ENCODE data around the gene LY6G5C.

DNA sequence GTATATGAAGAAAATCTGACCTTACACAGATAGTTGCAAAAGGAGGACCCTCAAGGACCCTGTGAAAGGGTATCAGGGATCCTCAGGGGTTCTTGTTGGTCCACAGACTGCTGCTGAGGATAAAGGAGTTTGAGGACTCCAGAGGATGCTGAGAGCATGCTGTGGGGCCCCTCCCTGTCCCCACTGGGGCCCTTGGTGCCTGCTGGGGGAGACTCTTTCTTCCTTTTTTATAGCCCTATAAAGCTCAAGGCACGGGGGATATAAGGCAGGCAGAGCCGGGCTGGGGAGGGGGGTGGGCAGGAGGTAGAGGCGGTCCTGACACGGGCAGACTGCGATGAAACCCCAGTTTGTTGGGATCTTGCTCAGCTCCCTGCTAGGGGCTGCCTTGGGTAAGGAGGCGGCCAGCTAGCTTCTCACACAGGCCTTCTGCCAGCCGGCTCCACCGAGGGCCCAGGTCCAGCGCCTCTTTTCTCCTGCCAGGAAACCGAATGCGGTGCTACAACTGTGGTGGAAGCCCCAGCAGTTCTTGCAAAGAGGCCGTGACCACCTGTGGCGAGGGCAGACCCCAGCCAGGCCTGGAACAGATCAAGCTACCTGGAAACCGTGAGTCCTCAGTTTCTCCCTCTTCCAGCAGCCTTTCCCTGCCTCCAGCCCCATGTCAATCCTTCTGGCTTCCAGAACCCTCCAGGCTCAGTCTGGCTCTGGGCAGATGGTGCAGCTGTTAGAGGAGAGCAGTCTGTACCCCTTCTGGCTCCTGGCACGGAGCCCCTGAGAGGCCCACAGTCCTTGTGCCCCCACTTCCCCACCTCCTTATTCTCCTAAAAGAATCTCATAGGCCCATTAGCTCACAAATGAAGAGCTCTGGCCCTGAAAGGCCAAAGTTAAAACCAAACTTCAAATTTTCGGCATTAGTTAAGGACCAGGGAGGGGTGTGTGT lies 34.4 kb upstream of the LY6G5C start, which contains the start of gene LY6G6D:
- TF ChIP-seq, protein P1, sequence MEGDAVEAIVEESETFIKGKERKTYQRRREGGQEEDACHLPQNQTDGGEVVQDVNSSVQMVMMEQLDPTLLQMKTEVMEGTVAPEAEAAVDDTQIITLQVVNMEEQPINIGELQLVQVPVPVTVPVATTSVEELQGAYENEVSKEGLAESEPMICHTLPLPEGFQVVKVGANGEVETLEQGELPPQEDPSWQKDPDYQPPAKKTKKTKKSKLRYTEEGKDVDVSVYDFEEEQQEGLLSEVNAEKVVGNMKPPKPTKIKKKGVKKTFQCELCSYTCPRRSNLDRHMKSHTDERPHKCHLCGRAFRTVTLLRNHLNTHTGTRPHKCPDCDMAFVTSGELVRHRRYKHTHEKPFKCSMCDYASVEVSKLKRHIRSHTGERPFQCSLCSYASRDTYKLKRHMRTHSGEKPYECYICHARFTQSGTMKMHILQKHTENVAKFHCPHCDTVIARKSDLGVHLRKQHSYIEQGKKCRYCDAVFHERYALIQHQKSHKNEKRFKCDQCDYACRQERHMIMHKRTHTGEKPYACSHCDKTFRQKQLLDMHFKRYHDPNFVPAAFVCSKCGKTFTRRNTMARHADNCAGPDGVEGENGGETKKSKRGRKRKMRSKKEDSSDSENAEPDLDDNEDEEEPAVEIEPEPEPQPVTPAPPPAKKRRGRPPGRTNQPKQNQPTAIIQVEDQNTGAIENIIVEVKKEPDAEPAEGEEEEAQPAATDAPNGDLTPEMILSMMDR (IDR thresholded peaks at IDR 0.05): no peak
- TF ChIP-seq EZH2 (IDR thresholded peaks at IDR 0.05; ENCODE audit: borderline replicate concordance, insufficient read depth, low read depth, low read length, poor library complexity, severe bottlenecking): no peak

Data from B cell (primary cell).